Type B pancreatic cell (in vitro differentiated cells): Measurements from ENCODE around the gene WARS2. TPM values are rescaled to one million over a fixed set of nuclear protein-coding genes. Genes with fewer than 3 reads are reported as not detected.
A peak's percentile ranks its signal among the peaks of the same experiment; 100 is the strongest.

Experiments
- DNase-seq: peaks from one replicate; pipeline ENCODE4 v3.0.0; 2021; ENCODE audit warnings: mixed read lengths; ENCODE audit not compliant: unreplicated experiment; ENCODE audit errors: extremely low spot score
- H3K27ac Mint-ChIP-seq: 2 replicates; pipeline ENCODE4 v1.8.0; 2021; ENCODE audit warnings: mild to moderate bottlenecking, mixed read lengths
- H3K27me3 Mint-ChIP-seq: 2 replicates; pipeline ENCODE4 v1.8.0; 2021; ENCODE audit warnings: mixed read lengths
- H3K36me3 Mint-ChIP-seq: 2 replicates; pipeline ENCODE4 v1.8.0; 2021; ENCODE audit warnings: mixed read lengths
- H3K4me1 Mint-ChIP-seq: one replicate; pipeline ENCODE4 v1.8.0; 2021; ENCODE audit warnings: mixed read lengths; ENCODE audit not compliant: unreplicated experiment
- H3K4me3 Mint-ChIP-seq: 2 replicates; pipeline ENCODE4 v1.8.0; 2021; ENCODE audit warnings: mild to moderate bottlenecking, mixed read lengths
- H3K9me3 Mint-ChIP-seq: 2 replicates; pipeline ENCODE4 v1.8.0; 2021; ENCODE audit warnings: mixed read lengths
- CTCF ChIP-seq: fragments of 200-600 bp; sonication (generic); conservative IDR thresholded peaks from 2 replicates; pipeline ENCODE4 v1.5.0; 2021; ENCODE audit warnings: antibody characterized with exemption, mild to moderate bottlenecking
- total RNA-seq: library from RNA; stranded (reverse); gene quantifications from 2 replicates; pipeline ENCODE4 v1.2.1, GENCODE V29; 2021; ENCODE audit warnings: low replicate concordance

Gene WARS2
- total RNA-seq, 1 donor from 2014 or later: 13.8 TPM

GRCh38 chr1:119005724-119006405, 134.6 kb downstream of the WARS2 start:
- no peak for DNase-seq

GRCh38 chr1:119004781-119005180, 135.7 kb downstream of the WARS2 start:
- no peak overlapping the region for H3K27ac Mint-ChIP-seq
- peaks cover 18% of the 10 kb centered on the region for H3K4me1 Mint-ChIP-seq
- H3K27me3 Mint-ChIP-seq: peaks cover 99% of the 10 kb centered on the region
- H3K36me3 Mint-ChIP-seq: no peaks in the 10 kb centered on the region
- H3K9me3 Mint-ChIP-seq: no peaks in the 10 kb centered on the region
- no peak overlapping the region for H3K4me3 Mint-ChIP-seq
- TF ChIP-seq CTCF: no peak
- no peak for DNase-seq

More at GRCh38 chr1:119005724-119006405, 134.6 kb downstream of the WARS2 start:
- H3K27me3 Mint-ChIP-seq: peaks cover 99% of the 10 kb centered on the region
- H3K27ac Mint-ChIP-seq: no peak overlapping the region
- H3K36me3 Mint-ChIP-seq: no peaks in the 10 kb centered on the region
- no peaks in the 10 kb centered on the region for H3K9me3 Mint-ChIP-seq
- H3K4me3 Mint-ChIP-seq: peak overlapping the region; percentile 69
- peaks cover 12% of the 10 kb centered on the region for H3K4me1 Mint-ChIP-seq
- no peak for TF ChIP-seq CTCF

GRCh38 chr1:119004129-119004527, 136.3 kb downstream of the WARS2 start:
- no peak overlapping the region for H3K27ac Mint-ChIP-seq

GRCh38 chr1:119003413-119004128, 136.9 kb downstream of the WARS2 start:
- H3K9me3 Mint-ChIP-seq: no peaks in the 10 kb centered on the region
- H3K4me3 Mint-ChIP-seq: no peak overlapping the region
- no peak for DNase-seq
- H3K27me3 Mint-ChIP-seq: peaks cover 99% of the 10 kb centered on the region
- no peak for TF ChIP-seq CTCF
- no peaks in the 10 kb centered on the region for H3K36me3 Mint-ChIP-seq
- H3K27ac Mint-ChIP-seq: no peak overlapping the region
- H3K4me1 Mint-ChIP-seq: peaks cover 19% of the 10 kb centered on the region

More at GRCh38 chr1:119004129-119004527, 136.3 kb downstream of the WARS2 start:
- TF ChIP-seq CTCF: no peak
- H3K4me1 Mint-ChIP-seq: peaks cover 20% of the 10 kb centered on the region
- no peaks in the 10 kb centered on the region for H3K36me3 Mint-ChIP-seq
- DNase-seq: no peak
- H3K9me3 Mint-ChIP-seq: no peaks in the 10 kb centered on the region
- no peak overlapping the region for H3K4me3 Mint-ChIP-seq
- H3K27me3 Mint-ChIP-seq: peaks cover 99% of the 10 kb centered on the region

GRCh38 chr1:119002028-119002686, 138.3 kb downstream of the WARS2 start:
- no peak for TF ChIP-seq CTCF
- H3K27ac Mint-ChIP-seq: no peak overlapping the region
- no peaks in the 10 kb centered on the region for H3K9me3 Mint-ChIP-seq
- DNase-seq: no peak
- H3K27me3 Mint-ChIP-seq: peaks cover 98% of the 10 kb centered on the region
- H3K4me1 Mint-ChIP-seq: peaks cover 20% of the 10 kb centered on the region
- H3K36me3 Mint-ChIP-seq: no peaks in the 10 kb centered on the region
- H3K4me3 Mint-ChIP-seq: peak overlapping the region; percentile 70
